ENCODE data around the gene MSANTD1.

- no peak for TF ChIP-seq POLR2A (IDR thresholded peaks at IDR 0.05)
- TF ChIP-seq CTCF (IDR thresholded peaks at IDR 0.05), result no peak
Observed at GRCh38 chr4:3280466-3280865, 31.5 kb downstream of the MSANTD1 start.
